ENCODE results near the gene NDUFB5.
"Not testable (repeated sequence)": the region's sequence is repeated elsewhere in the genome, so short reads cannot be mapped to it uniquely, and the experiment has no call there.

Gene NDUFB5

GRCh38 chr3:179603831-179604230 lies 763 bp upstream of the NDUFB5 start:
- H3K27ac ChIP-seq (ENCODE audit: low read depth, low read length) = peak overlapping the region; percentile 94
- peaks cover 8% of the 10 kb centered on the region for H3K4me1 ChIP-seq (ENCODE audit: control insufficient read depth, insufficient read depth, low read length)
- H3K4me3 ChIP-seq (ENCODE audit: low read length) = peak overlapping the region; percentile 96
- H3K36me3 ChIP-seq (ENCODE audit: control insufficient read depth, insufficient read depth, low read length) = peaks cover 6% of the 10 kb centered on the region
- peak overlapping the region; percentile 33 for H3K9ac ChIP-seq (ENCODE audit: low read length)
- no peaks in the 10 kb centered on the region for H3K27me3 ChIP-seq (ENCODE audit: control insufficient read depth, insufficient read depth, low read length)

GRCh38 chr3:179606534-179607085 lies 2.0 kb downstream of the NDUFB5 start:
- Histone ChIP-seq H3K36me3 (ENCODE audit: control insufficient read depth, insufficient read depth, low read length) (peaks cover 2% of the 10 kb centered on the region), H3K9ac (ENCODE audit: low read length) (no peak overlapping the region)

GRCh38 chr3:179608931-179609720 lies 4.5 kb downstream of the NDUFB5 start:
- Histone ChIP-seq H3K4me3 (ENCODE audit: low read length) (no peak overlapping the region), H3K27me3 (ENCODE audit: control insufficient read depth, insufficient read depth, low read length) (no peaks in the 10 kb centered on the region), H3K4me1 (ENCODE audit: control insufficient read depth, insufficient read depth, low read length) (peaks cover 2% of the 10 kb centered on the region), H3K9ac (ENCODE audit: low read length) (no peak overlapping the region), H3K27ac (ENCODE audit: low read depth, low read length) (no peak overlapping the region), H3K36me3 (ENCODE audit: control insufficient read depth, insufficient read depth, low read length) (peaks cover 2% of the 10 kb centered on the region)

More at GRCh38 chr3:179606534-179607085, 2.0 kb downstream of the NDUFB5 start:
- Histone ChIP-seq H3K4me3 (ENCODE audit: low read length) (no peak overlapping the region), H3K27me3 (ENCODE audit: control insufficient read depth, insufficient read depth, low read length) (no peaks in the 10 kb centered on the region), H3K27ac (ENCODE audit: low read depth, low read length) (no peak overlapping the region), H3K4me1 (ENCODE audit: control insufficient read depth, insufficient read depth, low read length) (peaks cover 8% of the 10 kb centered on the region)

- H3K27ac ChIP-seq (ENCODE audit: low read depth, low read length) = no peak overlapping the region
- no peak overlapping the region for H3K9ac ChIP-seq (ENCODE audit: low read length)
- peaks cover 2% of the 10 kb centered on the region for H3K4me1 ChIP-seq (ENCODE audit: control insufficient read depth, insufficient read depth, low read length)
- no peaks in the 10 kb centered on the region for H3K27me3 ChIP-seq (ENCODE audit: control insufficient read depth, insufficient read depth, low read length)
- peaks cover 2% of the 10 kb centered on the region for H3K36me3 ChIP-seq (ENCODE audit: control insufficient read depth, insufficient read depth, low read length)
- H3K4me3 ChIP-seq (ENCODE audit: low read length) = no peak overlapping the region
Observed at GRCh38 chr3:179610066-179610465, 5.5 kb downstream of the NDUFB5 start.

- Histone ChIP-seq H3K27me3 (ENCODE audit: control insufficient read depth, insufficient read depth, low read length) (no peaks in the 10 kb centered on the region), H3K27ac (ENCODE audit: low read depth, low read length) (no peak overlapping the region), H3K9ac (ENCODE audit: low read length) (no peak overlapping the region), H3K36me3 (ENCODE audit: control insufficient read depth, insufficient read depth, low read length) (peaks cover 4% of the 10 kb centered on the region), H3K4me3 (ENCODE audit: low read length) (no peak overlapping the region), H3K4me1 (ENCODE audit: control insufficient read depth, insufficient read depth, low read length) (no peaks in the 10 kb centered on the region)
Observed at GRCh38 chr3:179613807-179614206, 9.2 kb downstream of the NDUFB5 start.

- Histone ChIP-seq H3K9ac (ENCODE audit: low read length) (no peak overlapping the region), H3K36me3 (ENCODE audit: control insufficient read depth, insufficient read depth, low read length) (peaks cover 3% of the 10 kb centered on the region), H3K4me3 (ENCODE audit: low read length) (no peak overlapping the region), H3K4me1 (ENCODE audit: control insufficient read depth, insufficient read depth, low read length) (no peaks in the 10 kb centered on the region), H3K27me3 (ENCODE audit: control insufficient read depth, insufficient read depth, low read length) (no peaks in the 10 kb centered on the region), H3K27ac (ENCODE audit: low read depth, low read length) (no peak overlapping the region)
Observed at GRCh38 chr3:179615458-179616173, 11.0 kb downstream of the NDUFB5 start.

GRCh38 chr3:179622023-179622422 lies 17.4 kb downstream of the NDUFB5 start:
- Histone ChIP-seq H3K36me3 (ENCODE audit: control insufficient read depth, insufficient read depth, low read length) (peaks cover 13% of the 10 kb centered on the region), H3K27me3 (ENCODE audit: control insufficient read depth, insufficient read depth, low read length) (no peaks in the 10 kb centered on the region), H3K9ac (ENCODE audit: low read length) (no peak overlapping the region), H3K4me1 (ENCODE audit: control insufficient read depth, insufficient read depth, low read length) (no peaks in the 10 kb centered on the region), H3K4me3 (ENCODE audit: low read length) (no peak overlapping the region), H3K27ac (ENCODE audit: low read depth, low read length) (no peak overlapping the region)

- H3K27ac ChIP-seq (ENCODE audit: low read depth, low read length) = no peak overlapping the region
- no peak overlapping the region for H3K4me3 ChIP-seq (ENCODE audit: low read length)
- H3K27me3 ChIP-seq (ENCODE audit: control insufficient read depth, insufficient read depth, low read length) = no peaks in the 10 kb centered on the region
- no peaks in the 10 kb centered on the region for H3K4me1 ChIP-seq (ENCODE audit: control insufficient read depth, insufficient read depth, low read length)
- H3K9ac ChIP-seq (ENCODE audit: low read length) = no peak overlapping the region
- peaks cover 11% of the 10 kb centered on the region for H3K36me3 ChIP-seq (ENCODE audit: control insufficient read depth, insufficient read depth, low read length)
Observed at GRCh38 chr3:179624451-179624850, 19.9 kb downstream of the NDUFB5 start.

GRCh38 chr3:179630753-179631451 lies 26.3 kb downstream of the NDUFB5 start:
- H3K27ac ChIP-seq (ENCODE audit: low read depth, low read length) = no peak overlapping the region

GRCh38 chr3:179640469-179640868 lies 35.9 kb downstream of the NDUFB5 start:
- H3K4me1 ChIP-seq (ENCODE audit: control insufficient read depth, insufficient read depth, low read length) = no peaks in the 10 kb centered on the region
- no peak overlapping the region for H3K9ac ChIP-seq (ENCODE audit: low read length)
- H3K36me3 ChIP-seq (ENCODE audit: control insufficient read depth, insufficient read depth, low read length) = no peaks in the 10 kb centered on the region
- H3K4me3 ChIP-seq (ENCODE audit: low read length) = no peak overlapping the region
- H3K27me3 ChIP-seq (ENCODE audit: control insufficient read depth, insufficient read depth, low read length) = no peaks in the 10 kb centered on the region
- H3K27ac ChIP-seq (ENCODE audit: low read depth, low read length) = no peak overlapping the region

More at GRCh38 chr3:179630753-179631451, 26.3 kb downstream of the NDUFB5 start:
- Histone ChIP-seq H3K36me3 (ENCODE audit: control insufficient read depth, insufficient read depth, low read length) (no peaks in the 10 kb centered on the region), H3K4me1 (ENCODE audit: control insufficient read depth, insufficient read depth, low read length) (no peaks in the 10 kb centered on the region), H3K27me3 (ENCODE audit: control insufficient read depth, insufficient read depth, low read length) (no peaks in the 10 kb centered on the region), H3K4me3 (ENCODE audit: low read length) (no peak overlapping the region), H3K9ac (ENCODE audit: low read length) (no peak overlapping the region)

- H3K4me1 ChIP-seq (ENCODE audit: control insufficient read depth, insufficient read depth, low read length) = no peaks in the 10 kb centered on the region
- H3K9ac ChIP-seq (ENCODE audit: low read length) = no peak overlapping the region
Observed at GRCh38 chr3:179642871-179643270, 38.3 kb downstream of the NDUFB5 start.

GRCh38 chr3:179643837-179644236 lies 39.2 kb downstream of the NDUFB5 start:
- H3K4me1 ChIP-seq (ENCODE audit: control insufficient read depth, insufficient read depth, low read length); H3K36me3 ChIP-seq (ENCODE audit: control insufficient read depth, insufficient read depth, low read length); H3K27ac ChIP-seq (ENCODE audit: low read depth, low read length); H3K27me3 ChIP-seq (ENCODE audit: control insufficient read depth, insufficient read depth, low read length); H3K9ac ChIP-seq (ENCODE audit: low read length); H3K4me3 ChIP-seq (ENCODE audit: low read length): not testable (repeated sequence)

More at GRCh38 chr3:179642871-179643270, 38.3 kb downstream of the NDUFB5 start:
- no peaks in the 10 kb centered on the region for H3K27me3 ChIP-seq (ENCODE audit: control insufficient read depth, insufficient read depth, low read length)
- H3K4me3 ChIP-seq (ENCODE audit: low read length) = no peak overlapping the region
- no peak overlapping the region for H3K27ac ChIP-seq (ENCODE audit: low read depth, low read length)
- no peaks in the 10 kb centered on the region for H3K36me3 ChIP-seq (ENCODE audit: control insufficient read depth, insufficient read depth, low read length)
